ENCODE measurements around the gene DUS1L.

Gene DUS1L

DNA sequence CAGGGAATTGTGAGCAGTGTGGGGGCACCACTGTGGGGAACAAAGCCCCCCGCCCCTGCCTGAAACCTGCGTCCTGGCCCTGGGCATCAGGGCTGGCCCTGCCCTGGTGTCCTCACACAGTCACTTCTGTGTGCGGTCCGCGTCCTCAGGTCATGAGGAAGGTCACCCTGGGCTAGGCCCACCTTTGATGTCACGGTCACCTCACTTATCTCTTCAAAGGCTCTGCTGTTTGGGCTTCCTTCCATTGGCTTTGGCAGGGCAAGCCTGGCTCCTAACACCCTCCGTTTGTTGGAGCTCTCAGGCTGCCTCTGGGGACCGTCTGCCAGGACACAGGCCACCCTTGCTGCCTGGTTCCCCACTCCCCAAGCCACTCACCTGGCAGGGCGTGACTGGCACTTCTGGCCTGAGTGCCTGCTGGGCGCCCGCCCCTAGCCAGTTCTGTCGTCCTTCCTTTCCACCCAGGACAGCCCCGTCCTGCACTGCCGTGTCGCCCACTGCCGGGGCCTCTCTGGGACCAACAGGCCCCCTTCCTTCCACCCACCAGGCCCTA lies 51.8 kb downstream of the DUS1L start:
- no peak overlapping the region for H3K4me2 ChIP-seq (ENCODE audit: low read length)
- H3K9ac ChIP-seq (ENCODE audit: low read length), result no peak overlapping the region
- no peaks in the 10 kb centered on the region for H3K79me2 ChIP-seq (ENCODE audit: low read length)
- 0 out of 2 replicates have a peak, but pooled peaks cover 3% of the 10 kb centered on the region for H3K4me1 ChIP-seq (ENCODE audit: low read length)
- H3K27me3 ChIP-seq (ENCODE audit: low read depth, low read length), result no peaks in the 10 kb centered on the region
- H3K27ac ChIP-seq (ENCODE audit: low read length), result no peak overlapping the region
- H2AFZ ChIP-seq (ENCODE audit: low read depth, low read length), result no peak overlapping the region
- no peaks in the 10 kb centered on the region for H3K9me3 ChIP-seq (ENCODE audit: insufficient read depth, low read length)
- H3K4me3 ChIP-seq (ENCODE audit: low read length), result no peak overlapping the region
- no peaks in the 10 kb centered on the region for H3K36me3 ChIP-seq (replicated peaks; ENCODE audit: low read depth, low read length)
- H4K20me1 ChIP-seq (ENCODE audit: insufficient read depth, low read length), result no peaks in the 10 kb centered on the region
- TF ChIP-seq EZH2phosphoT487 (IDR thresholded peaks at IDR 0.05; ENCODE audit: low read depth), result no peak
- TF ChIP-seq, protein P1, sequence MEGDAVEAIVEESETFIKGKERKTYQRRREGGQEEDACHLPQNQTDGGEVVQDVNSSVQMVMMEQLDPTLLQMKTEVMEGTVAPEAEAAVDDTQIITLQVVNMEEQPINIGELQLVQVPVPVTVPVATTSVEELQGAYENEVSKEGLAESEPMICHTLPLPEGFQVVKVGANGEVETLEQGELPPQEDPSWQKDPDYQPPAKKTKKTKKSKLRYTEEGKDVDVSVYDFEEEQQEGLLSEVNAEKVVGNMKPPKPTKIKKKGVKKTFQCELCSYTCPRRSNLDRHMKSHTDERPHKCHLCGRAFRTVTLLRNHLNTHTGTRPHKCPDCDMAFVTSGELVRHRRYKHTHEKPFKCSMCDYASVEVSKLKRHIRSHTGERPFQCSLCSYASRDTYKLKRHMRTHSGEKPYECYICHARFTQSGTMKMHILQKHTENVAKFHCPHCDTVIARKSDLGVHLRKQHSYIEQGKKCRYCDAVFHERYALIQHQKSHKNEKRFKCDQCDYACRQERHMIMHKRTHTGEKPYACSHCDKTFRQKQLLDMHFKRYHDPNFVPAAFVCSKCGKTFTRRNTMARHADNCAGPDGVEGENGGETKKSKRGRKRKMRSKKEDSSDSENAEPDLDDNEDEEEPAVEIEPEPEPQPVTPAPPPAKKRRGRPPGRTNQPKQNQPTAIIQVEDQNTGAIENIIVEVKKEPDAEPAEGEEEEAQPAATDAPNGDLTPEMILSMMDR (IDR thresholded peaks at IDR 0.05; ENCODE audit: low read depth, low read length), result no peak

DNA sequence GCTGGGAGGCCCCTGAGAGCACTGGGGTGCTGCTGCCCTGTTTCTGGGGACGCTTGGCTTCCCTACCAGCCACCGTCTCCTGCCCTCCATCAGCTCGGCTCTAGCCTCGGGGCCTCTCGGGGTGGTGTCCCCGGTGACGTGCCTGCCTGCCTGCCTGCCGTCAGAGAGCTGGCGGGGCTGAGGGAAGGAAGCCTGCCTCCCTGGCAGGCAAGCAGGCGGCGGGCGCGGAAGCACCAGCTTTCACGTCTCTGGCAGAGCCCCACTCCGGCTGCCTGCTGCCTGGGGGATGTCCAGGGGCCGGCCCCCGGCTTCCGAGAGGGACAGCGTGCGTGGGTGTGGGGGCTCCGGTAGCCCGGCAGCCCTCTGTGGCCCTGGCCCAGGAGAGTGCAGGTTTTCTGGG lies 52.3 kb downstream of the DUS1L start:
- no peaks in the 10 kb centered on the region for H3K9me3 ChIP-seq (ENCODE audit: insufficient read depth, low read length)
- no peaks in the 10 kb centered on the region for H3K36me3 ChIP-seq (replicated peaks; ENCODE audit: low read depth, low read length)
- H3K4me1 ChIP-seq (ENCODE audit: low read length), result 0 out of 2 replicates have a peak, but pooled peaks cover 3% of the 10 kb centered on the region

DNA sequence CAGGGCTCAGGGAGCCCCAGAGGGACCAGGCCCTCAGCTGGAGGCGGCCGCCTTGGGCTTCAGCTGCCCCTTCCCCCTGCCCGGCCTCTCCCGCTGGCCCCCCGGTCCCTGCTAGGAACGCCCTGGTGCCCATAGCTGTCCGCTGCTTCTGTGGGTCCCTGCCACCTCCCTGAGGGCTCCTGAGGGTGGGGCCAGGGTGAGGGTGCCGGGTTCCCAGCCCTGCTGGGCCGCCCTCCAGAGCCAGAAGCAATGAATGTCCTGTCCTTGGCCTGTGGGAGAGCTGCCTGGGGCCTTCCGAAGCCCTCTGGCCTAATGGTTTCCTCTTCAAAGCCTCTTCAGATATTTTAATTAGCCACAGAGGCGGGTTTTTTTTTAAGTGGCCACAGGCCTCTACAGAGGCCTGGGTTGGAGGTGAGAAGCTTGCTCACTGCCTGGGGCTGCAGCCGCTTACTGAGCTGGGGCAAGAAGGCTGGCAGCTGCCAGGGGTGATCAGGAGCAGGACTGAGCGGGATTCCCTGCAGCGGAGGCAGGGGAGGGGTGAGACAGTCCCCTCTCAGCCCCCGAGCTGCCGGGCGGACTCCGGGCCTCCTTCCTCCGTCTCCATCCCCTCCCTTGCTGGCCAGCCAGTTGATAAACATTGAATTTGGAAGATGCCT lies 52.8 kb downstream of the DUS1L start:
- Histone ChIP-seq H4K20me1 (ENCODE audit: insufficient read depth, low read length) (no peaks in the 10 kb centered on the region), H3K4me3 (ENCODE audit: low read length) (no peak overlapping the region), H3K27ac (ENCODE audit: low read length) (no peak overlapping the region), H3K9ac (ENCODE audit: low read length) (no peak overlapping the region), H3K36me3 (replicated peaks; ENCODE audit: low read depth, low read length) (no peaks in the 10 kb centered on the region), H3K79me2 (ENCODE audit: low read length) (no peaks in the 10 kb centered on the region), H3K9me3 (ENCODE audit: insufficient read depth, low read length) (no peaks in the 10 kb centered on the region), H3K4me2 (ENCODE audit: low read length) (no peak overlapping the region), H3K27me3 (ENCODE audit: low read depth, low read length) (no peaks in the 10 kb centered on the region), H2AFZ (ENCODE audit: low read depth, low read length) (no peak overlapping the region), H3K4me1 (ENCODE audit: low read length) (0 out of 2 replicates have a peak, but pooled peaks cover 3% of the 10 kb centered on the region)
- TF ChIP-seq EZH2phosphoT487 (IDR thresholded peaks at IDR 0.05; ENCODE audit: low read depth), result no peak
- TF ChIP-seq, protein P1 (IDR thresholded peaks at IDR 0.05; ENCODE audit: low read depth, low read length), result no peak

More for the DNA sequence above, 52.3 kb downstream of the DUS1L start:
- no peak overlapping the region for H2AFZ ChIP-seq (ENCODE audit: low read depth, low read length)
- no peaks in the 10 kb centered on the region for H4K20me1 ChIP-seq (ENCODE audit: insufficient read depth, low read length)
- no peak overlapping the region for H3K27ac ChIP-seq (ENCODE audit: low read length)
- no peaks in the 10 kb centered on the region for H3K79me2 ChIP-seq (ENCODE audit: low read length)
- no peak overlapping the region for H3K4me3 ChIP-seq (ENCODE audit: low read length)
- no peak for TF ChIP-seq EZH2phosphoT487 (IDR thresholded peaks at IDR 0.05; ENCODE audit: low read depth)
- TF ChIP-seq, protein P1 (IDR thresholded peaks at IDR 0.05; ENCODE audit: low read depth, low read length), result no peak
- no peak overlapping the region for H3K9ac ChIP-seq (ENCODE audit: low read length)
- H3K4me2 ChIP-seq (ENCODE audit: low read length), result no peak overlapping the region
- no peaks in the 10 kb centered on the region for H3K27me3 ChIP-seq (ENCODE audit: low read depth, low read length)

DNA sequence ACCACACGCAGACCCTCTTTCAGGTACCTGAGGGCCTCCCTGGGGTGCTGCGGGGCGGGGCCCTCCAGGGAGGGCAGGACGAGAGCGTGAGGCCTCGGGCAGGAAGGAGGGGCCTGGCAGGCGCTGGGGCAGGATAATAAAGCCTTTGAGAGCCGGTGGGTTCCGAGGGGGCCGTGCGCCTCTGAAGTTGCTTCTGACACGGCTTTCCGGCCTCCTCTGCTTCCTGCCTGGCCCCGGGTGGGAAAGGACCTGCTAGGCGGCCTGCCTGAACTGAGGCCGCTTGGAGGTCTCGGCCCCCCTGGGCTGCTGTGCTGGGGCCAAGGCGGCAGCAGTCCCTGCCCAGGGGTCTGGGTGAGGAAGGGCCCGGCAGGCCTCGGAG lies 53.4 kb downstream of the DUS1L start:
- H3K4me3 ChIP-seq (ENCODE audit: low read length), result no peak overlapping the region
- no peaks in the 10 kb centered on the region for H4K20me1 ChIP-seq (ENCODE audit: insufficient read depth, low read length)
- no peak overlapping the region for H3K9ac ChIP-seq (ENCODE audit: low read length)
- no peak overlapping the region for H3K27ac ChIP-seq (ENCODE audit: low read length)
- no peak overlapping the region for H2AFZ ChIP-seq (ENCODE audit: low read depth, low read length)
- TF ChIP-seq, protein P1 (IDR thresholded peaks at IDR 0.05; ENCODE audit: low read depth, low read length), result no peak
- no peak for TF ChIP-seq EZH2phosphoT487 (IDR thresholded peaks at IDR 0.05; ENCODE audit: low read depth)
- H3K4me1 ChIP-seq (ENCODE audit: low read length), result 0 out of 2 replicates have a peak, but pooled peaks cover under 1% of the 10 kb centered on the region
- H3K27me3 ChIP-seq (ENCODE audit: low read depth, low read length), result no peaks in the 10 kb centered on the region
- no peaks in the 10 kb centered on the region for H3K36me3 ChIP-seq (replicated peaks; ENCODE audit: low read depth, low read length)
- H3K79me2 ChIP-seq (ENCODE audit: low read length), result no peaks in the 10 kb centered on the region
- H3K9me3 ChIP-seq (ENCODE audit: insufficient read depth, low read length), result no peaks in the 10 kb centered on the region
- H3K4me2 ChIP-seq (ENCODE audit: low read length), result no peak overlapping the region
